ENCODE results near the gene TASL. TPM values are rescaled to one million over a fixed set of nuclear protein-coding genes. Genes with fewer than 3 reads are reported as not detected.
A peak's percentile ranks its signal among the peaks of the same experiment; 100 is the strongest.
"Not testable (repeated sequence)": the region's sequence is repeated elsewhere in the genome, so short reads cannot be mapped to it uniquely, and the experiment has no call there.

The TASL gene
- total RNA-seq, 1 donor from 2014 or later = not detected

DNA sequence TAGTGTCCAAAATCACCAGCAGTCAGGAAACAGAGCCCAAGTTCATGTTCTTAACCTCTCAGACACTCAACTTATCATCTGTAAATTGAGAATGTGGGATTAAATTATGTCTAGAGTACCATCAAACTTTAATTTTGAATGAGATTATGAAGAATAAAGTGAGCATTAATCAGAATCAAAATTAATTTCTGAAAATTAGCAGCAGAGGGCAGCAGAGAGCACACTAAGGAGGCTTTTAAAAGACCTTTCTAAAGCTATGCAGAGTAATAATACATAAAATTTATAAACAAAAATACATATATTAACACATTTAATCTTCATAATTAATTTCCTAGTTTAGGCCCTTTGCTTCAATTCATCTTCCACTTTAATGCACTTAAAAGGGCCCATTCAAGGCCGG, 7.1 kb downstream of the TASL start:
- DNase-seq = no peak

GRCh38 chrX:30568136-30568535, 9.4 kb downstream of the TASL start:
- no peak for TF ChIP-seq CTCF (IDR thresholded peaks at IDR 0.05; ENCODE audit: partially characterized antibody, unreplicated experiment)
- Mint-ChIP-seq H3K27ac (ENCODE audit: unreplicated experiment) (no peak overlapping the region), H3K4me3 (ENCODE audit: unreplicated experiment) (no peak overlapping the region), H3K27me3 (ENCODE audit: unreplicated experiment) (peaks cover 1% of the 10 kb centered on the region), H3K4me1 (ENCODE audit: low read depth, unreplicated experiment) (no peaks in the 10 kb centered on the region), H3K36me3 (ENCODE audit: unreplicated experiment) (no peaks in the 10 kb centered on the region), H3K9me3 (ENCODE audit: unreplicated experiment) (no peaks in the 10 kb centered on the region)
- DNase-seq = no peak

More for the DNA sequence above, 7.1 kb downstream of the TASL start:
- peak; percentile 70 for TF ChIP-seq CTCF (IDR thresholded peaks at IDR 0.05; ENCODE audit: partially characterized antibody, unreplicated experiment)
- Mint-ChIP-seq H3K4me1 (ENCODE audit: low read depth, unreplicated experiment) (no peaks in the 10 kb centered on the region), H3K36me3 (ENCODE audit: unreplicated experiment) (no peaks in the 10 kb centered on the region), H3K27me3 (ENCODE audit: unreplicated experiment) (peaks cover 1% of the 10 kb centered on the region), H3K27ac (ENCODE audit: unreplicated experiment) (no peak overlapping the region), H3K9me3 (ENCODE audit: unreplicated experiment) (no peaks in the 10 kb centered on the region), H3K4me3 (ENCODE audit: unreplicated experiment) (no peak overlapping the region)

GRCh38 chrX:30563070-30563469, 14.5 kb downstream of the TASL start:
- H3K4me1 Mint-ChIP-seq (ENCODE audit: low read depth, unreplicated experiment); H3K36me3 Mint-ChIP-seq (ENCODE audit: unreplicated experiment); H3K27me3 Mint-ChIP-seq (ENCODE audit: unreplicated experiment); H3K9me3 Mint-ChIP-seq (ENCODE audit: unreplicated experiment); H3K4me3 Mint-ChIP-seq (ENCODE audit: unreplicated experiment); DNase-seq; H3K27ac Mint-ChIP-seq (ENCODE audit: unreplicated experiment): not testable (repeated sequence)

DNA sequence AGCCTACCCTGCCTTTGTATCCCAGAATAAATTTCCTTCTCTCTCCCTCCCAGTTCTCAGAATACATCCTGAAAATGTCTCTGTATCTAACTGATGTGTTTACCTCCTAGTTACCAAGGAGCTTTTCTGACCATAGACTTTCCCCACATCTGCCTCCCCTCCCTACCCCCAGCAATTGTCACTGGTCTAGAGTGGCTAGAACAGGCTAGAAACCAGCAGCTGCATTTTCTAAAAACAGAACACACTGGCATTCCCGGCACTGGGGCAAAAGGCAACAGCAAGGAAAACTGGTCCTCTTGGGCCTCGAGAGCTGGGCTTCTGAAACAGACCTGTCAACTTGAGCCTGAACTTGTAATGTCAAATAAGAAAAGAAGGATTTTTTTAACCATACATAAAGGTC, 16.4 kb downstream of the TASL start:
- H3K27me3 Mint-ChIP-seq (ENCODE audit: unreplicated experiment) = no peaks in the 10 kb centered on the region
- H3K27ac Mint-ChIP-seq (ENCODE audit: unreplicated experiment) = no peak overlapping the region
- H3K4me1 Mint-ChIP-seq (ENCODE audit: low read depth, unreplicated experiment) = no peaks in the 10 kb centered on the region
- H3K36me3 Mint-ChIP-seq (ENCODE audit: unreplicated experiment) = no peaks in the 10 kb centered on the region
- DNase-seq = no peak
- H3K4me3 Mint-ChIP-seq (ENCODE audit: unreplicated experiment) = no peak overlapping the region
- H3K9me3 Mint-ChIP-seq (ENCODE audit: unreplicated experiment) = no peaks in the 10 kb centered on the region
- TF ChIP-seq CTCF (IDR thresholded peaks at IDR 0.05; ENCODE audit: partially characterized antibody, unreplicated experiment) = no peak

- TF ChIP-seq CTCF (IDR thresholded peaks at IDR 0.05; ENCODE audit: partially characterized antibody, unreplicated experiment) = no peak
- Mint-ChIP-seq H3K36me3 (ENCODE audit: unreplicated experiment) (no peaks in the 10 kb centered on the region), H3K9me3 (ENCODE audit: unreplicated experiment) (no peaks in the 10 kb centered on the region), H3K4me1 (ENCODE audit: low read depth, unreplicated experiment) (no peaks in the 10 kb centered on the region), H3K4me3 (ENCODE audit: unreplicated experiment) (no peak overlapping the region), H3K27ac (ENCODE audit: unreplicated experiment) (no peak overlapping the region), H3K27me3 (ENCODE audit: unreplicated experiment) (no peaks in the 10 kb centered on the region)
- DNase-seq = no peak
These were observed 39.3 kb downstream of the TASL start for GRCh38 chrX:30538271-30538670.

- Mint-ChIP-seq H3K4me1 (ENCODE audit: low read depth, unreplicated experiment) (no peaks in the 10 kb centered on the region), H3K4me3 (ENCODE audit: unreplicated experiment) (no peak overlapping the region), H3K27me3 (ENCODE audit: unreplicated experiment) (no peaks in the 10 kb centered on the region), H3K9me3 (ENCODE audit: unreplicated experiment) (no peaks in the 10 kb centered on the region), H3K36me3 (ENCODE audit: unreplicated experiment) (no peaks in the 10 kb centered on the region), H3K27ac (ENCODE audit: unreplicated experiment) (no peak overlapping the region)
- TF ChIP-seq CTCF (IDR thresholded peaks at IDR 0.05; ENCODE audit: partially characterized antibody, unreplicated experiment) = no peak
- DNase-seq = no peak
These were observed 43.7 kb downstream of the TASL start for GRCh38 chrX:30533835-30534234.

Measured in glutamatergic neuron (in vitro differentiated cells).